AG04450 (cell line): ENCODE results near the gene SYT8. TPM values are rescaled to one million over a fixed set of nuclear protein-coding genes. Genes with fewer than 3 reads are reported as not detected.
"Not testable (repeated sequence)": the region's sequence is repeated elsewhere in the genome, so short reads cannot be mapped to it uniquely, and the experiment has no call there.

Experiments
- CTCF ChIA-PET: fragments of 300-600, 350-600 bp; formaldehyde crosslinking; extraction: SDS; loops from one replicate; lab custom pipeline; 2022; ENCODE audit warnings: antibody characterized with exemption, inconsistent platforms; lab: Charles Lee
- POLR2A ChIA-PET: fragments of 350-600 bp; formaldehyde crosslinking; extraction: SDS; loops from one replicate; lab custom pipeline; 2021; ENCODE audit warnings: antibody characterized with exemption, inconsistent platforms; lab: Yijun Ruan, JAX
- DNase-seq: peaks from one replicate; pipeline ENCODE4 v3.0.0-alpha.2; 2011; ENCODE audit warnings: low read depth, low spot score
- H3K27ac ChIP-seq: one replicate; pipeline ENCODE4 v1.5.1; 2012; ENCODE audit warnings: low read depth, low read length, control low read depth
- H3K27me3 ChIP-seq: one replicate; pipeline ENCODE4 v1.6.0; 2012; ENCODE audit warnings: low read length; ENCODE audit not compliant: control insufficient read depth, insufficient read depth
- H3K4me3 ChIP-seq: 2 replicates; pipeline ENCODE4 v1.5.1; 2011; ENCODE audit warnings: mild to moderate bottlenecking, low read depth, low read length, control low read depth
- H3K9me3 ChIP-seq: 2 replicates; pipeline ENCODE4 v1.5.1; 2012; ENCODE audit warnings: low read length; ENCODE audit not compliant: control insufficient read depth, insufficient read depth
- polyA plus RNA-seq: library from polyadenylated mRNA; depleted of rRNA; stranded (reverse); fragments of >200 nt; gene quantifications from 2 replicates; pipeline ENCODE4 v1.2.3, GENCODE V29; 2011
- TF ChIP-seq, protein P1 (sequence below): IDR thresholded peaks from 2 replicates; pipeline ENCODE4 v1.5.1; 2011; ENCODE audit warnings: low read depth, low read length, control low read depth, inconsistent platforms

Gene SYT8
- polyA plus RNA-seq, 1 experiment: not detected

DNA sequence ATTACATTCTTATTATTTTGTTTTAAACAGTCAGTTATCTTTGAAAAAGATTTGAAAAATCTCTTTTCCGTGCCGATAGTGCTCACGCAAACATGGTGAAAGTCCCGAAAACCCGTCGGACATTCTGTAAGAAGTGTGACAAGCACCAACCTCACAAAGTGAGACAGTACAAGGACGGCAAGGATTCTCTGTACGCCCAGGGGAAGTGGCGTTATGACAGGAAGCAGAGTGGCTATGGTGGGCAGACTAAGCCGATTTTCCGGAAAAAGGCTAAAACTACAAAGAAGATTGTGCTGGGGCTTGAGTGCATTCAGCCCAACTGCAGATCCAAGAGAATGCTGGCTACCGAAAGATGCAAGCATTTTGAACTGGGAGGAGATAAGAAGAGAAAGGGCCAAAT is 42.3 kb upstream of the SYT8 start:
- no peaks in the 10 kb centered on the region for H3K9me3 ChIP-seq
- TF ChIP-seq, protein P1, sequence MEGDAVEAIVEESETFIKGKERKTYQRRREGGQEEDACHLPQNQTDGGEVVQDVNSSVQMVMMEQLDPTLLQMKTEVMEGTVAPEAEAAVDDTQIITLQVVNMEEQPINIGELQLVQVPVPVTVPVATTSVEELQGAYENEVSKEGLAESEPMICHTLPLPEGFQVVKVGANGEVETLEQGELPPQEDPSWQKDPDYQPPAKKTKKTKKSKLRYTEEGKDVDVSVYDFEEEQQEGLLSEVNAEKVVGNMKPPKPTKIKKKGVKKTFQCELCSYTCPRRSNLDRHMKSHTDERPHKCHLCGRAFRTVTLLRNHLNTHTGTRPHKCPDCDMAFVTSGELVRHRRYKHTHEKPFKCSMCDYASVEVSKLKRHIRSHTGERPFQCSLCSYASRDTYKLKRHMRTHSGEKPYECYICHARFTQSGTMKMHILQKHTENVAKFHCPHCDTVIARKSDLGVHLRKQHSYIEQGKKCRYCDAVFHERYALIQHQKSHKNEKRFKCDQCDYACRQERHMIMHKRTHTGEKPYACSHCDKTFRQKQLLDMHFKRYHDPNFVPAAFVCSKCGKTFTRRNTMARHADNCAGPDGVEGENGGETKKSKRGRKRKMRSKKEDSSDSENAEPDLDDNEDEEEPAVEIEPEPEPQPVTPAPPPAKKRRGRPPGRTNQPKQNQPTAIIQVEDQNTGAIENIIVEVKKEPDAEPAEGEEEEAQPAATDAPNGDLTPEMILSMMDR: no peak
- peaks cover 23% of the 10 kb centered on the region for H3K27me3 ChIP-seq
- no peak for DNase-seq
- POLR2A ChIA-PET: no interaction called here
- no peak overlapping the region for H3K4me3 ChIP-seq
- H3K27ac ChIP-seq: no peak overlapping the region
- CTCF ChIA-PET: interaction anchor here (0.7 to 1.0 kb wide), 3 partner anchors 40 to 359 kb away, joined by 3 to 4 read pairs (median 3); no protein-coding TSS in a partner anchor

DNA sequence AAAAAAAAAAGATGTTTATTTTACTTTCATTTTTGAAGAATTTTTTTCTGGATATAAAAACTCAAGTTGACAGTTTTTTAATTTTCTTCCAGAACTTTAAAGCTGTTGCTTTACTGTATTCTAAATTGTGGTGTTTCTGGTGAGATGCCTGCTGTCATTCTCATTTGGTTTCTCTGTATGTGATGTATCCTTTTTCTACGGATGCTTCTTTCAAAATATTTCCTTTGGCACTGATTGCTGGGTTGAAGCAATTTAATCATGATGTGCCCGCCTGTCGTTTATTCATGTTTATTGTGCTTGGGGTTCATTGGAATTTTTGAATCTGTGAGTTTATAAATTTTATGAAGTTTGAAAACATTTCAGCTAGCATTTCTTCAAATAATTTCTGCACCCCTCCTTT is 41.7 kb upstream of the SYT8 start:
- DNase-seq: no peak
- Histone ChIP-seq H3K27ac (no peak overlapping the region), H3K9me3 (no peaks in the 10 kb centered on the region), H3K27me3 (peaks cover 23% of the 10 kb centered on the region), H3K4me3 (no peak overlapping the region)
- TF ChIP-seq, protein P1: no peak
- ChIA-PET POLR2A (no interaction called here), CTCF (interaction anchor here (0.6 to 0.7 kb wide), 2 partner anchors 14 to 29 kb away, joined by 3 to 5 read pairs; no protein-coding TSS in a partner anchor)

DNA sequence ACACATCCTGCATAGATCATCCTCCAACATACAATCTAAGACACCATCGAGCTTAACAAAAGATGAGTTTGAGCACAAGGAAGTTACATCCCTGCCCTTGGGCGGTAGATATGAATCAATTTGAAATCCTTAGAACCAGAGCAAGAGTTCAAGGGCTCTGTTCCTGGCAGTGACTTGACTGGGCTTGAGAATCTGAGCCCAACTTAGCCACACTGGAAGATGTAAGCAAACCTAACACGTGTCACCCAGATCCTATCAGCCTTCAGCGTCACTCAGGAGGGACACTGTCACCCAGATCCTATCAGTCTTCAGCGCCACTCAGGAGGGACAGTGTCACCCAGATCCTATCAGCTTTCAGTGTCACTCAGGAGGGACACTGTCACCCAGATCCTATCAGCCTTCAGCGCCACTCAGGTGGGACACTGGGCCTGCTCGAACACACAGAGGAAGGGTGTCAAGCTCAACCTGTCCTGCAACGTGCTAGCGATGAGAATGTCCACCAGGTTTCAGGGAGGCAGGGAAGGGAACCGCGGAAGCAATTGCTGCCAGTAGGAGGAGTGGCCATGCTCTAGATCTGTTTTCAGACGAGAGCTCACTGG is 38.3 kb upstream of the SYT8 start:
- TF ChIP-seq, protein P1: no peak
- Histone ChIP-seq H3K4me3 (no peak overlapping the region), H3K27me3 (peaks cover 22% of the 10 kb centered on the region), H3K9me3 (no peaks in the 10 kb centered on the region), H3K27ac (no peak overlapping the region)
- DNase-seq: no peak
- ChIA-PET CTCF (interaction anchor here (0.7 to 1.3 kb wide), 2 partner anchors 103 to 164 kb away, joined by 3 read pairs; no protein-coding TSS in a partner anchor), POLR2A (no interaction called here)

DNA sequence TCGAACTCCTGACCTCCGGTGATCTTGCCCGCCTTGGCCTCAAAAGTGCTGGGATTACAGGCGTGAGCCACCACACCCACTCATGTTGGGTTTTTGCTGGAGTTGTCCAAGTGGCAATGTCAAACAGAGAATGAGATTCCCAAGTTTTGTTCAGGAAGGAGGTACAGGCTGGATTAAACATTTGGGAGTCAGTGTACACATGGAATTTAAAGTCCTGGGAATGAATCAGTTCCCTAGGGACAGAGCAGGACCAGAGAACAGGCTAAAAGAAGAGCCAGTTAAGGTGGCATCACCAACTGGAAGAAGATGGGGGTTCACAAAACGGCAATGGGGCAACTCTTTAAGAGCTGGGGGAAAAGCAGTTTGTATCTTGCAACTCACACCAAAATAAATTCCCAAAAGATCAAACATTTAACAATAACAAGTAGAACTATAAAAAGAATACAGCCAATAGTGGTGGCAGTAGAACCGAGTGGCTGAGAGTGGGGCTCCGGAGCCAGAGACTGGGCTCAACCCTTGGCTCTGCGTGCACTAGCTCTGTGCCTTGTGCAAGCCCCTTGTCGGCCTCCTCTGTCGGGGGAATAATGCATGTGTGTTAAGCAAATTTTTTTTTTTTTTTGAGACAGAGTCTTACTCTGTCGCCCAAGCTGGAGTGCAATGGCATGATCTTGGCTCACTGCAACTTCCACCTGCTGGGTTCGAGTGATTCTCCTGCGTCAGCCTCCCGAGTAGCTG is 37.2 kb upstream of the SYT8 start:
- TF ChIP-seq, protein P1: no peak
- H3K27ac ChIP-seq: no peak overlapping the region
- peaks cover 18% of the 10 kb centered on the region for H3K27me3 ChIP-seq
- no peaks in the 10 kb centered on the region for H3K9me3 ChIP-seq
- DNase-seq: no peak
- CTCF ChIA-PET: interaction anchor here (0.6 kb wide), 1 partner anchor 10 kb away, joined by 3 read pairs; no protein-coding TSS in a partner anchor
- POLR2A ChIA-PET: no interaction called here
- H3K4me3 ChIP-seq: no peak overlapping the region

DNA sequence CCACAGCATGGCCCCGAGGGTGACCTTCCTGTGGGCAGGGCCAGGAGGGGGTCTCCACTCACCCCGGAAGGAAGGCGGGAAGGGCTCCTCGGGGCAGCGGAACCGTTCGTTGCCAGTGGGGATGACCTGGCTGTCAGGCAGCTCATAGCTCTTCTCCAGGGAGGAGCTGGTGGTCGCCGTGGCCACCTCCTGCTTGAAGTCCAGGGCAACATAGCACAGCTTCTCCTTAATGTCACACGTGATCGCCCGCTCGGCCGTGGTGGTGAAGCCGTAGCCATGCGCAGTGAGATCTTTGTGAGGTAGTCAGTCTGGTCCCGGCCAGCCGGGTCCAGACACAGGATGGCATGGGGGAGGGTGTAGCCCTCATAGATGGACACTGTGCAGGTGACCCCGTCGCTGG is 31.5 kb upstream of the SYT8 start:
- no peak for DNase-seq
- Histone ChIP-seq H3K27ac (no peak overlapping the region), H3K9me3 (no peaks in the 10 kb centered on the region; the same call in 1 of the 2 replicates), H3K4me3 (no peak overlapping the region), H3K27me3 (peaks cover 20% of the 10 kb centered on the region)
- CTCF ChIA-PET: no interaction called here
- TF ChIP-seq, protein P1: no peak
- POLR2A ChIA-PET: no interaction called here

DNA sequence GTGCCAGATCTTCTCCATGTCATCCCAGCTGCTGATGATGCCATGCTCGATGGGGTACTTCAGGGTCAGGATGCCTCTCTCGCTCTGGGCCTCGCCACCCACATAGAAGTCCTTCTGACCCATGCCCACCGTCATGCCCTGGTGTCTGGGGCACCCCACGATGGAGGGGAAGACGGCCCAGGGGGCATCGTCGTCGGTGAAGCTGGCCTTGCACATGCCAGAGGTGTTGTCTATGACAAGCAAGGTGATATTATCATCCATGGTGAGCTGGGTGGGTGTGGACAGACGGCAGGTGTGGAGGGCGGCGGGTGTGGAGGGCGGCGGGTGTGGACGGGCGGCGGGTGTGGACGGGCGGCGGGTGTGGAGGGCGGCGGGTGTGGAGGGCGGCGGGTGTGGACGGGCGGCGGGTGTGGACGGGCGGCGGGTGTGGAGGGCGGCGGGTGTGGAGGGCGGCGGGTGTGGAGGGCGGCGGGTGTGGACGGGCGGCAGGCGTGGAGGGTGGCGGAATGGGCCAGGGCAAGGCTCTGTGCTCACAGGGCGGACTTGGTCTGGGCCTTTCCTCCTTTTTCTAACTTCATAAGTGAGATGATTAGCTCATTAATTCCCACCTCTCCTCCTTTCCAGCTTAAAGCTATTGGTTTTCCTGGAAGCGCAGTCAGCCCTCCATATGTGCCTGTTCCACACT is 30.8 kb upstream of the SYT8 start:
- H3K4me3 ChIP-seq, H3K27ac ChIP-seq, H3K9me3 ChIP-seq, DNase-seq, POLR2A ChIA-PET, CTCF ChIA-PET: not testable (repeated sequence)
- peaks cover 20% of the 10 kb centered on the region for H3K27me3 ChIP-seq
